ENCODE measurements around the gene LAMTOR4.
"Not testable (repeated sequence)": the region's sequence is repeated elsewhere in the genome, so short reads cannot be mapped to it uniquely, and the experiment has no call there.

LAMTOR4 gene

DNA sequence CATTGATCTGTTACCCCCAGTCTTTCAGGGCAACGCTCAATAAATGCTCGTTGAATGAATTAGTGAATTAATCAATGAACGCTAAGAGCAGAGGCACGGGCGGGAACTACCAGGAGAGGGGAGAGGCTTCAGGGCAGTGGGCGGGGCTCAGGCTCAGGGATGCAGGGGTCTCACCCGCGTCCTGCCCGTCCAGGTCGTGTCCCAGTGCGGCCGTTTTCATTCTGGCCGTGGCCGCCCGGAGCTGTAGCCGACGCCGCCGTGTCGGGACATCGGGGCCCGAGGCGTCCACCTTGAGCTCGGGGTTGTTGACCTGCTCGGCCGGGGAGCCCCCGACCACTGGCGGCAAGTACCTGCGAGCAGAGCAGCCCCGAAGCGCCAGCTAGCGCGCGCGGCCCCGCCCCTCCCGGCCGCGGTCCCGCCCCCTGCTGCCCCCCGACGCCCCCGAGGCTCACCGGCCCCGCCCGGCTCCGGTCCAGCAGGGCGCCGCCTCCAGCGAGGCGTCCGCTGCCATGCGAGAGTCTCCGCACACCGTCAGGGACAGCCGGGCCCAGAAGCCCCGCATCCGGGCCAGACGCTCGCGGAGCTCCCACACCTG is 22.5 kb downstream of the LAMTOR4 start:
- DNase-seq (ENCODE audit: low read depth) = no peak

DNA sequence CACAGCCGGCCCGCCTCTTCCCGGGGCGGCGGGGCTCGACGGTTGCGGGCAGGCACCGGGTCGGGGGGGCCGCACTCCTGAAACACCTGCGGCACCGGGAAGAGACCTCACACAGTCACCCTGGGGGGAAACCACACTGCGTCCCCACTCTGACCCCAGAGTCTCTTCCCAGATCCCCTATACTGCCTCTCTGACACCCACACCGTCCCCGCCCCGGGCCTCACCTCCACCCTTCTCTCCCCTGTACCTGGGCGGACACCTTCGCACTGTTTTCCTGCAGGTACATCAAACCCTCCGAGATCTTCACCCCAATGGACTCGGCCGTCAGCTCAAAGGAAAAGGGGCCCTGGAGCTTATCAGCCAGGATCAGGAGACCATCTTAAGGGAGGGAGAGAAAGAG is 23.1 kb downstream of the LAMTOR4 start:
- no peak for DNase-seq (ENCODE audit: low read depth)

DNA sequence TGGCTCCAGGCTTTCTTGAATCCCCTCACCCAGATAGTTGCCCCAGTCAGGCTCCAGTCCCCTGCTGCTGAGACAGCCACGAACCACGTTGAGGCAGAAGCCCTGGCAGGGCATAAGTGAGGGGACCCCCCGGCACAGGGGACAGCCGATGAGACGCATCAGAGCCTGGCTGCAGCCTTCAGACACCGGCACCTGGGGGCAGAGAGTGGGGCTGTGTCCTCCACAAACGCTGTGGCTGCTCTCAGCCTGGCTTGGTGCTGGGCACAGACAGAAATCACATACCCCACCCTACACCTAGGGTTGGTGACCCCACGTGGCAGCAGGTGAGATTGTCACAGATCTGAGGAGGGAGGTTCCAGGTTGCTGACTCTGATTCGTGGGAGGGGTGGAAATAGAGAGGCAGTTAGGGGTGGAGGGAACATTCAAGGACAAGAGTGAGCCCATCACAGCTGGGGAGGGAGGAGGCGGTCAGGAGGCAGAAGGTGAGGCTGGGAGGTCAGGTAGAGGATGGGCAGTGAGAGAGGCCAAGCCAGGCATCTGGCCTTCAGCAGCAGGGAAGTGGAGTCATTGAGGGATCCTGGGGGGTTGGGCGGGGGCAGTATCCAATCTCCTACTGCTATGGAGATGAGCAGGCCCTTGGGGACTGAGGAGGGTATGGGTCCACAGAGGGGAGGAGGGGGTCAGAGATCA is 25.2 kb downstream of the LAMTOR4 start:
- DNase-seq (ENCODE audit: low read depth) = no peak

DNA sequence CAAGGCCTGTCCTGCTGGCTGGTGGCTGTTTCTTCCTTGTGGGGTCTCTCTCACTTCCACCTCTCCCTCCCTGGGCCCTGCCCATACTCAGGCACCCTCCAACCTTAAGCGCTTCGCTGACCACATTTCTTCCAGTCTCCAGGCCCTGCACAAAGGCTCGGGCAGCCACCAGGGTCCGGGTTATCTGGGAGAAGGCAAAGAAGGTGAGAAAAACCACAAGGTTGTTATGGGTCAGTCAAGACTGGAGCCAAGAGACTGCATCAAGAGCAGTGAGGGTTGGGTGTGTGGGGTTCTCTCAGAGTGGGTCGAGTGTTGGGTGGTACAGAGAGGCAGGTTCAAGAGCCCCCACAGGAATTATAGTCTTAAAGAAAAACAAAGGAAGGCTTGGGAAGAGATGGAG is 25.9 kb downstream of the LAMTOR4 start:
- no peak for DNase-seq (ENCODE audit: low read depth)

DNA sequence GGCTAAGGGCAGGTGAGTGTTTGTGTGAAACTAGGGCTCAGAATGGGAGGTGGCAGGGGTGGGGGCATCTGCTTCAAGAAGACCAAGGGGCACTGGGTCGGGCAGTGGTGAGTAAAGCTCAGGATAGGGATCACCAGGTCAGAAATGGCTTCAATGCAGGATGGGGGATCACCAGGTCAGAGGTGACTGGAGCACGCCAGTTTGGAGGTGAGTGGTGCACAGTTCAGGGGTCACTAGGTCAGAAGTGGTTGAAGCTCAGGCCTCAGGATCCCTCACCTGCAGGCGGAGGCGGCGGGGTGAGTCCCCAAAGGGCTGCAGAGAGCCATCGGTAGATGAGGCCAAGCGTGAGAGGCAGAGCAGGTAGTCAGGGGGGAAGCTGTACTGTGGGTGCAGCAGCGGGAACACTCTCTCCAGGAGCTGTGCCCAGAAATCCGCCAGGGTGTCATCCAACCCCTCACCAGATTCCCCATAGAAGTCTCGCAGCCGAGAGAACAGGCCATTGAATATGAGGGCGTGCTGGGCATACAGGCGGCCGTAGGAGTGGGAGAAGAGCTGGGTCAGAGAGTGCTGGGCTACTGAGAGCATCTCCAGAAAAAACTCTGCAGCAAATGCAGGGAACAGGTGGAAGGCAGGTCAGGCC is 26.7 kb downstream of the LAMTOR4 start:
- DNase-seq (ENCODE audit: low read depth) = no peak

DNA sequence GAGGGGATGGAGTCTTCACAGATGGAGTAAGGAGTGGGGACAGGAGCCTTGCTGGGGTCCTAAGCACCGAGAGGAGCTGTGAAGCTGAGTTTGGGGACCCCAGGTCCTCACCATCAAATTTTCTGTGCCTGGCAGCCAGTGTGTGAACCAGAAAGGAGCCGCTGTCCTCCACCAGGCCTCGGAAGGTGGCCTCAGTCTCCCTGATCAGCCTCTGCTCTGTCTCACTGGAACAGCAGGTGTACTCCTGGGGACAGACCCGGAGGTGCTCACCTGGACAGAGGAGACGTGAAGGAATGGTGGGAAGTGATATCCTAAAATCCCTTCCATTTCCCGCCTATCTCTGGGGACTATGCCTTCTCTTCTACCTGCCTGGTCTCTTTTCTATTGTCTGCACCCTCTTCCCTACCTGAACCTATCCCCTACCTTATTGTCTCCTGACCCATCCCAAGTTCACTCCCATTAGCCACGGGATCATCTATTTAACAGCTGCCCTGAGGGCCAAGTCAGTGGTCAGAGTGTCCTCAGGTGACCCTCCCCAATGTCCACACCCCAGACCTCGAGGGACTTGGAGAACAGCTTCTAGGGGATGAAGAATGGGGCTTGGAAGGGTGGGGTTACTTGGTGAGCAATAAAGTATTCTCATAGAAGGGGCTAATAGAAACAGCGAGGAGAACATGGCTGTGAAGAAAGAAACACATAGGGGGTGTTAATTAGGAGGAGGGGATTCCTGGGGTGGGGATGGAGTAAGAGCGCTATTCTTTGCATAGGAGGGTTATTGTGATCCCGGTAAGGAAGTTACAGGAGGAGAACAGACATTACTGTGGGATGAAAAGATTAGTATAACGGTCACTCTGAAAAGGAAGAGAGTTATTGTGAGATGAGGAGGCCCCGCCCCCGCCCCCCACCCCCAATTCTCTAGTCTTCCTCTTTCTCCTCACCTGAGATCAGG is 27.7 kb downstream of the LAMTOR4 start:
- no peak for DNase-seq (ENCODE audit: low read depth)

DNA sequence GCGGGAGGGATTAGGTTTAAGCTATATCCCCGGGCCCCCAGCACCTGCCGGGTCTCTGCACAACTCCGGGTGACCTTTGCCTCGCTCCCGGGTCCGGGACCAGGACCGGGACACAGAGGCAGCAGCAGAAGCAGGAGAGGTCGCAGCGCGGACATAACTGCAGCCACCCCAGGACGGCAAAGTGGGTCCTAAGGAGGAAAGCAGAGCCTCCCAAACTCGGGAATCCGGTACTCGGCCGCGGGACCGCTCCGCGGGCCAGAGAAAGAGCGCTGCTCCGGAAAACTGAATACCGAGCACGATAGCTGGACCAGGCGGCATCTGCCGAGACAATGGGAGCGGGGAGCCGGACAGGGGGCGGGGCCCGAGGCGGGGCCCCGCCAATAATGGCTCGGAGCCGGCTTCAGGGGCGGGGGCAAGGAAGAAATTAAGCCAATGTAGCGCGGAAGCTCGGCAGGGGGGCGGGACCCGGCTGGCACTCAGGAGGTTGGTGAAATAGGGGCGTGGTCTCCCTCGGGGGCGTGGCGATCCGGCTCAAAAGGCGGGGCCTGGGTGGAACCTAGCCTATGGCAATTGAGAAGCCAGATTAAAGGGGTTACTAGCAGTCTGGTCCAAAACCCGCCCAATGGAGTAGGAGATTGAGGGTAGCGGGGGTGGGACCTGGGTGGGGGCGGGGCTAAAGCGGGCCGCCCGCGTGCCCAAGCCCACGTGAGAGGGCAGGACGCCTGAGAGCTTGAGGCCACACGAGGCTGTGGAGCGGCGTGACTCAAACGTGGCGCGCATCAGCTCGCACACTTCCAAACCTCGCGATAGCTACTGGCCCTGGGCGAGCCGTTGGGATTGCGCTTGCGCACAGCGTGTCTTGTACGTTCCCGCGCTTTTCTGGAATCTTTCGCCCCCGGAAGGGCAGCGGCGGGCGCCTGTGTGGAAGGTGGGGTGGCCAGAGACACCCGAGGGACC is 28.6 kb downstream of the LAMTOR4 start, which contains the start of the genes GPC2 and STAG3:
GPC2 (minus strand) TSS at position 337 of the 957 bp plus-strand sequence; CDS start at position 155, 182 bp downstream.
STAG3 (plus strand) TSS at position 874 of the 957 bp plus-strand sequence. CDS start 2,639 bp downstream, outside the sequence.
- DNase-seq (ENCODE audit: low read depth) = peak; percentile 90

DNA sequence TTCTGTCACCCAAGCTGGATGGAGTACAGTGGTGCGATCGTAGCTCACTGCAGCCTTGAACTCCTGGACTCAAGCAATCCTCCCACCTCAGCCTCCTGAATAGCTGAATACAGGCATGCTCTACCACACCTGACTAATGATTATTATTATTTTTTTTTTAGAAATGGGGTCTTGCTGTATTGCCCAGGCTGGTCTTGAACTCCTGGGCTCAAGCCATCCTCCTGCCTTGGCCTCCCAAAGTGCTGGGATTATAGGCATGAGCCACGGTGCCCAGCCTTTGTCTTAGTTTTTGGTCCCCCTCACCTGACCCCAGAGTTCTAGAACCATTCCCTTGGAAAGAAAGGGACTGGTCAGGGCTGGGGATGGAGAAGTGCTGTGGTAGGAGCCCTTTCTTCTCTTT is 31.4 kb downstream of the LAMTOR4 start:
- DNase-seq (ENCODE audit: low read depth) = not testable (repeated sequence)

DNA sequence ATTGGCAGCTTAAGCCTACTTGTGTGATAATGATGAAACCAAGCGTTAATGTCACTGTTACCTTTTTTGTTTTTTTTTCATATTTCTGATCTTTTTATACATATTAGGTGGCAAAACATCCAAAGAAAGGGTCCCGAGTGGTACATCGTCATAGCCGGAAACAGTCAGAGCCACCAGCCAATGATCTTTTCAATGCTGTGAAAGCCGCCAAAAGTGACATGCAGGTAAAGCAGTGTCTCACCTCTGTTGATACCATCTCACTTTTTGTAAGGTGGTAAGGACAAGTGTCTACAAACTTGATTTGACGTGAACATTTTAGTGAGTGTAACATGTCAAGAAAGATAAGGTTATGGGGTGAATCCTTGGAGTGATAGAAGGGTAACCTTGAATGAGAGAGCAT is 33.9 kb downstream of the LAMTOR4 start:
- not testable (repeated sequence) for DNase-seq (ENCODE audit: low read depth)

DNA sequence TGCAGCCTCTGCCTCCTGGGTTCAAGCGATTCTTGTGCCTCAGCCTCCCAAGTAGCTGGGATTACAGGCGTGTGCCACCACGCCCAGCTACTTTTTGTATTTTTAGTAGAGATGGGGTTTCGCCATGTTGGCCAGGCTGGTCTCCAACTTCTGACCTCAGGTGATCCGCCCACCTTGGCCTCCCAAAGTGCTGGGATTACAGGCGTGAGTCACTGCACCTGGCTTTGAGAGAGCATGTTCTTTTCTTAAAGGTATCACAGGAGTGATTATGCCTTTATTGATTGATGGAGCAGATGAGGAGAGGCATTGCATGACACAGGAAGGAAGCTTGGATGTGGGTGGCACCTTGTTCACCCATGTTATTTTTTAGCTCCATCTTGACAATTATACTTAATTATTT is 34.4 kb downstream of the LAMTOR4 start:
- not testable (repeated sequence) for DNase-seq (ENCODE audit: low read depth)

DNA sequence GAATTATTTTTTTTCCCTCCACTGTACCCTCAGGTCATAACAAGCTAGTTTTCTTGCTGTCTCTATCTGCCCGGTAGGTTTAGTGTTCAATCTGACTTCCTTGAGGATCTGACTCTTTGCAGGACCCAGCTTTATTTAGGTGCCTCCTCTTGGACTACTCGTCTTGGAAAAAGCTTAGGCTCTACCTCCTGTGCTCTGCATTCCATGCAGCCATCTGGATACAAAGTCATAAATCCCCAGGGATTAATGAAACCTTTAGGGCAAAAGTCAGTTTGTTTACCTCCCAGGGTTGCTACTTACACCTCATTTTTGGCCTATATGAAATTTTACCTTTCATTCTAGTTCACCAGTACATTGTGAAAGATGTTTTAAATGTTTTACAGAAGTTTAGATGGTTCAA is 37.0 kb downstream of the LAMTOR4 start:
- no peak for DNase-seq (ENCODE audit: low read depth)

DNA sequence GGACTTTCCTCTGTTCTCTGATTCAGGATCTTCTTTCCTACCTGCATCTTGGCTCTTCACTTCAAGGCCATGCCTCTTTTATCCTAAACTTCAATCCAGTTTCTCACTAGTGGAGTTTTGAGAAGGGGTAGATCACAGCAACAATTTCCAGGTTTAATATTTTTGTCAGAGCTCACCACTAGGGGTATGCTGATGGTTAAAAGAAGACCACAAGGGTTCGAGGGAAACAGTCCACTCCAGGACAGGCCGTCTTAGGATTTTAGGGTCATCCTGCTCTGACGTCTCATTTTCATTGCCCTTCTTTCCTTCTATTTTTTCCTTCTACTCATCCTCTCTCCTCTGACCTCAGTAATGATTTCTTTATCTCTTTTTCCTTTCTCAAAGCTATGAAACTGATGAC is 40.3 kb downstream of the LAMTOR4 start:
- DNase-seq (ENCODE audit: low read depth) = no peak

DNA sequence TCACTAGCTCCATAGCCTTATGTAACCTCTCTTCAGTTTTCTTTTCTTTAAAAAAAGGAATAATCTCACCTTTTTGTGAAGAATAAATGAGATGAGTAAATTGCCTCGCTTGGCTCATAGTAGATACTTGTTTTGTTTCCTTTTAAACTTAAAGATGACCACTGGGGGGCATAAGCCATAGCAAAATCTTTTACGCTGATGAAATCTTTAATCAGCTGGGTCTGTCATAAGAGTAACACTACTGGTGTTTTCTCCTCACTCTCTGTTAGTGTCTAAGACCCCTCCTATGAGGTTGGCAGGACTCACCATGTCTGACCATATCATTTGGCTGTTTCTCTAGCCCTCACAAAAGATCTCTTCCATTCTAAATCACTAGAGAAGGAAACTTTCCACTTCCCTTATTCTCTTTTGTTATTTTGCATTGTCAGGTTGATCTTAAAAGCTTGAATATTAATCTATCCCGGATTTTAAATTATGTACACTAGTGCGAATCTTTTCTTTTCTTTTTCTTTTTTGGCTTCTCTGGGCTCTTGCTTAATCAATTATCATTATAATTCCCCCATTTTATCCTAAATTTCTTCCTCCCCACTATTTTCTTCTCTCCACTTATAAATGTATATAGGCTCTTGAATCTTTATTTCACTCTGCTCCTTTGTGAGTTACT is 41.5 kb downstream of the LAMTOR4 start:
- DNase-seq (ENCODE audit: low read depth) = peak; percentile 24

DNA sequence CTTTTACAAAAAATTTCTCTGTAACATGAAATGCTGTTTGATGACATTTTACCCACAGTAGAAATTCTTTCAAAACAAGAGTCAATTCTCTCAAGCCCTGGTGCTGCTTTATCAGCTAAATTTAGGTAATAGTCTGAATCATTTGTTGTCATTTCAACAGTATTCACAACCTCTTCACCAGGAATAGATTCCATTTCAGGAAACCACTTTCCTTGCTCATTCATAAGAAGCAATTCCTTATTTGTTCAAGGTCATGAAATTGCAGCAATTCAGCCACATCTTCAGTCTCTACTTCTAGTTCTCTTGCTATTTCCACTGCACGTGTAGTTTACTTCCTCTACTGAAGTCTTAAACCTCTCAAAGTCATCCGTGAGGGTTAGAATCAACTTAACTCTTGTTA is 43.1 kb downstream of the LAMTOR4 start:
- peak; percentile 33 for DNase-seq (ENCODE audit: low read depth)

DNA sequence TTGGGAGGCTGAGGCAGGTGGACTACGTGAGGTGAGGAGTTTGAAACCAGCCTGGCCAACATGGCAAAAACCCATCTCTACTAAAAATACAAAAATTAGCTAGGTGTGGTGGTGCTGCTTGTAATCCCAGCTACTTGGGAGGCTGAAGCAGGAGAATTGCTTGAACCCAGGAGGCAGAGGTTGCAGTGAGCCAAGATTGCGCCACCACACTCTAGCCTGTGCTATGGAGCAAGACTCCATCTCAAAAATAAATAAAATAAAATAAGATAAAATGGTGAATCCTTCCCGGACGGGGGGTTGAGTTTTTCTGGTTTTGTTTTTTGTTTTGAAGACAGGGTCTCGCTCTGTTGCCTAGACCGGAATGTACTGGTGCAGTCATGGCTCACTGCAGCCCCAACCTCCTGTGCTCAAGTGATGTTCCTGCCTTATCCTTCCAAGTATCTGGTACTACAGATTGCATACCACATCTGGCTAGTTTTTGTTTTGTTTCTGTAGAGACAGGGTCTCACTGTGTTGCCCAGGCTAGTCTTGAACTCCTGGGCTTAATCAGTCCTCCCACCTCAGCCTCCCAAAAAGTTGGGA is 43.7 kb downstream of the LAMTOR4 start:
- DNase-seq (ENCODE audit: low read depth) = not testable (repeated sequence)

DNA sequence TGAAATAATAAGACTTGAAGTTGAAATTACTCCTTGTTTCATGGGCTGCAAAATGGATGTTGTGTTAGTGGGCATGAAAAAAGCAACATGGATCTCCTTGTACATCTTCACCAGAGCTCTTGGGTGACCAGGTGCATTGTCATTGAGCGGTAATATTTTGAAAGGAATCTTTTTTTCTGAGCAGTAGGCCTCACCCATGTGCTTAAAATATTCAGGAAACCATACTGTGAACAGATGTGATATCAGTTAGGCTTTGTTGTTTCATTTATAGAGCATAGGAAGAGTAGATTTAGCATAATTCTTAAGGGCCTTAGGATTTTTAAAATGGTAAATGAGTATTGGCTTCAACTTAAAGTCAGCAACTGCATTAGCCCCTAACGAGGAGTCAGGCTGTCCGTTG is 44.3 kb downstream of the LAMTOR4 start:
- DNase-seq (ENCODE audit: low read depth) = no peak

DNA sequence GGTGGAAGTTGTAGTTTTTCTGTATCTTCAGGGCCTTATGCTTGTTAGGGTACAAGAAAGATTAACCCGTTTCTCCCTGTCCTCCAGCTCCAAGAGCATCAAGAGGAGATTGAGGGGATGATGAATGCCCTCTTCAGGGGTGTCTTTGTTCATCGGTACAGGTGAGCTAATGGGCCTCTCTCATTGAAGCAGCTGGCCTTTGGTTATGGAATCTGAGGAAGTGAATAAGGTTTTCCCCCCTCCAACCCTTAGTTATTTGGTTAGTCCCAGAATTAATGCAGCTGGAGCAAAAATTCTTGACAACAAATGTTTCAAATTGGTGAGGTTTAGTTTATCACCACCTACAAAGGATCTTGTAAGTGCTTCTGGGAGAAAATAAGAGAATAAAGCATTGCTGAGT is 46.5 kb downstream of the LAMTOR4 start:
- DNase-seq (ENCODE audit: low read depth) = no peak

DNA sequence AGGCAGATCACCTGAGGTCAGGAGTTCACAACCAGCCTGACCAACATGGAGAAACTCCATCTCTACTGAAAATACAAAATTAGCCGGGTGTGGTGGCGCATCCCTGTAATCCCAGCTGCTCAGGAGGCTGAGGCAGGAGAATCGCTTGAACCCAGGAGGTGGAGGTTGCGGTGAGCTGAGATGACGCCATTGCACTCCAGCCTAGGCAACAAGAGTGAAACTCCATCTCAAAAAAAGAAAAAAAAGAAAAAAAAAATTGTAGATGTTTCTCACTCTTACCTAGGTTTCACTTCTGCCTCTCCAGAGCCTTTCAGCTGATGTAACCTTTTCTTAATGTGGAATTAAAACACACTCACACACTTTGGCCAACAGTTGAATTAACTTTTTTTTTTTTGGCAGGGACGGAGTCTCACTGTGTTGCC is 47.2 kb downstream of the LAMTOR4 start:
- not testable (repeated sequence) for DNase-seq (ENCODE audit: low read depth)

DNA sequence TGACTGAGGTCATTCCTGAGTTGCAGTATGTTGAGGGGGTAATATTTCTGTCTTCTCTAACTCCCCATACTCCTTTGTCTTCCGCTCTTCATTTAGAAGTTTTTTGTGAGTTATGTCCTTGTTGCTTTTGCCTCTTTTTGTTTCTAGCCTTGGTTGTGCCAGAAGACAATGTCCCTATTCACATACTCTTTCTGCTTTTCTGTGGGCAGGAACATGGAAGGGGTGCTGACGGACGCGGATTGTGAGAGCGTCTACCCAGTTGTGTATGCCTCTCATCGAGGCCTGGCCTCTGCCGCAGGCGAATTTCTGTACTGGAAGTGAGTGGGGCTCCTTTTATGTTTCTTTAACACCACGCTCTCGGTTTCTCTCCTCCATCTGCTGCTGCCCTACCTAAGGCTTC is 49.5 kb downstream of the LAMTOR4 start:
- no peak for DNase-seq (ENCODE audit: low read depth)

DNA sequence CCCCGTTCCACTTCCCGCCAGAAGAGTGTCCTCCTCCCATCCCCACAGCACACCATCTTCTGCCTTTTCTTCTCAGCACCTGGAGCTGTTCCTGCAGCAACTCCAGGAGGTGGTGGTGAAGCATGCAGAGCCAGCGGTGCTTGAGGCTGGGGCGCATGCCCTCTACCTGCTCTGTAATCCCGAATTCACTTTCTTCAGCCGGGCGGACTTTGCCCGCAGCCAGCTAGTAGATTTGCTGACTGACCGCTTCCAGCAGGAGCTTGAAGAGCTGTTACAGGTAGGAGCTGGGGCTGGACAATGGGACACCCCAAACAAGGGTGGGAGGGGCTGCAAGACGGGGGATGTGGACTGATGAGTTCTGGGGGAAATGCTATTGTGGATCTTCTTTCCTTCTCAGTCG is 52.0 kb downstream of the LAMTOR4 start:
- no peak for DNase-seq (ENCODE audit: low read depth)
